Pancreas (tissue), 10 donors: ENCODE data around the gene MRPL23. TPM values are rescaled to one million over a fixed set of nuclear protein-coding genes. Genes with fewer than 3 reads are reported as not detected.

ENCODE experiments used
- ATAC-seq, 4 donors: fragments of 200-7000 bp; cut with Tn5 transposase; one replicate each; pipeline versions ENCODE4 v1.8.0 to v1.9.1; 2020; ENCODE audit warnings: mild to moderate bottlenecking in 4 of 4, moderate library complexity in 4 of 4
- DNase-seq, 6 donors: peaks; one replicate each; pipeline ENCODE4 v3.0.0-alpha.2; 2020
- FAIRE-seq: peaks from 2 replicates; lab custom pipeline; 2012; peaks lifted over from hg19 to GRCh38; lab: Jason Lieb, UNC
- H3K27ac ChIP-seq, 4 donors: fragments of 200-600 bp; sonication (generic); 1 replicate in 3 of 4; 2 replicates in 1 of 4; pipeline versions ENCODE4 v1.5.0 to v1.8.0; 2020
- H3K27me3 ChIP-seq, 4 donors: fragments of 200-600 bp; one replicate each; pipeline ENCODE4 v1.8.0; 2021
- H3K36me3 ChIP-seq, 3 donors: fragments of 200-600 bp; sonication (generic) in 1 of 3; one replicate each; pipeline versions ENCODE4 v1.5.0 to v1.8.0; 2020 to 2021
- H3K4me1 ChIP-seq, 3 donors: fragments of 200-600 bp; one replicate each; pipeline ENCODE4 v1.8.0; 2021
- H3K4me3 ChIP-seq, 4 donors: fragments of 200-600 bp; sonication (generic) in 2 of 4; one replicate each; pipeline versions ENCODE4 v1.5.0 to v1.8.0; 2020 to 2021
- H3K9me3 ChIP-seq, 4 donors: fragments of 200-600 bp; one replicate each; pipeline ENCODE4 v1.8.0; 2021
- CTCF ChIP-seq, 4 donors: fragments of 200-600 bp; sonication (generic) in 3 of 4; IDR thresholded peaks; one replicate each; pipeline versions ENCODE4 v1.5.0 to v1.8.0; 2021; ENCODE audit warnings: antibody characterized with exemption in 4 of 4
- WGBS, 2 donors: extraction: QIAGEN DNeasy Blood & Tissue Kit; methylation state at CpG; one replicate each; pipeline ENCODE4 v1.1.7; 2013; 5-methylcytosine and 5-hydroxymethylcytosine counted together
- intact Hi-C, 3 donors: fragments of 100-400 bp; cut with DNase I; formaldehyde crosslinking; loops; one replicate each; pipeline versions ENCODE4 v1.11.1 to v1.14.2; 2022
- polyA plus RNA-seq, 2 donors: library from polyadenylated mRNA; stranded (reverse); fragments of 200-250 nt; gene quantifications; one replicate each; pipeline ENCODE4 v1.2.3, GENCODE V29; 2013
- total RNA-seq, 6 donors: library from RNA; stranded (reverse); fragmentation: NEBNext Ultra II Directional in 4 of 6; extraction: Animal tissue kit (Norgen Biotek cat#: 25700) in 4 of 6; gene quantifications; one replicate each; pipeline versions ENCODE4 v1.2.1 to v1.2.4, GENCODE V29; 2021 to 2023
- donor health status: healthy with polysubstance abuse.
- donor health status: DM: no; HTN: no; CAD: no; lungs with moderate emphysema.
- donor health status: DM: no; HTN: no; CAD: no.
- donor health status: control.
- donor health status: control.
- donor health status: Bipolar disorder and iron deficiency.
- donor health status: DM: yes; HTN: yes; CAD: no.
- donor health status: DM: no; HTN: no; CAD: no.
- donor health status: DM: no; HTN: no; CAD: no.
- donor health status: DM: yes; HTN: yes; CAD: no.

The MRPL23 gene
- total and polyA plus RNA-seq, 8 donors: 16.7 to 92.1 (median 38.0) TPM

GRCh38 chr11:1987024-1987423 lies 39.9 kb downstream of the MRPL23 start:
- FAIRE-seq (no peak), ATAC-seq (peak in 3 of 4 donors; percentile 24 to 31 (median 27)), DNase-seq (no peak)
- whole genome bisulfite sequencing, 2 donors: no CpG with 5 or more reads among the region's 6 CpGs
- Histone ChIP-seq H3K4me1 (no peaks in the 10 kb centered on the region), H3K9me3 (no peaks in the 10 kb centered on the region), H3K27ac (no peak overlapping the region), H3K4me3 (no peak overlapping the region), H3K36me3 (no peaks in the 10 kb centered on the region), H3K27me3 (no peaks in the 10 kb centered on the region)
- intact Hi-C loops: no loop called here
- no peak for TF ChIP-seq CTCF (IDR thresholded peaks at IDR 0.05)

GRCh38 chr11:1988174-1988573 lies 41.0 kb downstream of the MRPL23 start:
- no peak for FAIRE-seq
- Histone ChIP-seq H3K4me3 (no peak overlapping the region), H3K27me3 (no peaks in the 10 kb centered on the region), H3K27ac (no peak overlapping the region), H3K36me3 (no peaks in the 10 kb centered on the region), H3K4me1 (no peaks in the 10 kb centered on the region), H3K9me3 (no peaks in the 10 kb centered on the region)
- WGBS, 2 donors: no CpG with 5 or more reads among the region's 11 CpGs
- ATAC-seq: peak; percentile 6 to 57 (median 34)
- intact Hi-C loops: no loop called here
- DNase-seq: no peak
- TF ChIP-seq CTCF (IDR thresholded peaks at IDR 0.05): no peak

GRCh38 chr11:1988667-1989317 lies 41.7 kb downstream of the MRPL23 start:
- Histone ChIP-seq H3K4me3 (no peak overlapping the region), H3K36me3 (no peaks in the 10 kb centered on the region), H3K4me1 (no peaks in the 10 kb centered on the region), H3K27me3 (no peaks in the 10 kb centered on the region), H3K9me3 (no peaks in the 10 kb centered on the region), H3K27ac (no peak overlapping the region)
- DNase-seq: peak in 4 of 6 donors; percentile 9 to 47 (median 27)
- no peak for FAIRE-seq
- intact Hi-C loops: no loop called here
- WGBS, 2 donors: 72% methylated on average over 14 of the region's 24 CpGs; no CpG with 5 or more reads in 1 of the 2 donors
- ATAC-seq: peak in 3 of 4 donors; percentile 3 to 29 (median 6)
- TF ChIP-seq CTCF (IDR thresholded peaks at IDR 0.05): no peak

- Histone ChIP-seq H3K9me3 (no peaks in the 10 kb centered on the region), H3K4me3 (no peak overlapping the region), H3K27me3 (no peaks in the 10 kb centered on the region), H3K4me1 (no peaks in the 10 kb centered on the region), H3K27ac (no peak overlapping the region), H3K36me3 (no peaks in the 10 kb centered on the region)
- WGBS, 2 donors: no CpG with 5 or more reads among the region's 15 CpGs
- FAIRE-seq (no peak), ATAC-seq (peak in 1 of 4 donors; percentile 4), DNase-seq (no peak)
- intact Hi-C loops: no loop called here
- TF ChIP-seq CTCF (IDR thresholded peaks at IDR 0.05): no peak
Measured at GRCh38 chr11:1989953-1990352, 42.8 kb downstream of the MRPL23 start.

GRCh38 chr11:1990872-1991578 lies 43.9 kb downstream of the MRPL23 start:
- H3K4me1 ChIP-seq: no peaks in the 10 kb centered on the region
- H3K4me3 ChIP-seq: no peak overlapping the region
- no peak overlapping the region for H3K27ac ChIP-seq
- no peak for TF ChIP-seq CTCF (IDR thresholded peaks at IDR 0.05)
- intact Hi-C loops: no loop called here
- H3K9me3 ChIP-seq: no peaks in the 10 kb centered on the region
- DNase-seq (no peak), ATAC-seq (peak in 3 of 4 donors; percentile 26 to 36 (median 29)), FAIRE-seq (no peak)
- WGBS, 2 donors: no CpG with 5 or more reads among the region's 29 CpGs
- H3K27me3 ChIP-seq: no peaks in the 10 kb centered on the region
- no peaks in the 10 kb centered on the region for H3K36me3 ChIP-seq
